Naive thymus-derived CD4-positive, alpha-beta T cell (primary cell): ENCODE measurements around the gene RGS10. TPM values are rescaled to one million over a fixed set of nuclear protein-coding genes. Genes with fewer than 3 reads are reported as not detected.
"Not testable (repeated sequence)": the region's sequence is repeated elsewhere in the genome, so short reads cannot be mapped to it uniquely, and the experiment has no call there.

Experiments used
- ATAC-seq: fragments of 150-1000 bp; cut with Tn5 transposase; 2 replicates; pipeline ENCODE4 v1.10.0; 2021; ENCODE audit warnings: mild to moderate bottlenecking, moderate library complexity
- CTCF ChIA-PET: fragments of 350-600 bp; sonication (Branson Sonifier 250); formaldehyde crosslinking; loops from one replicate; lab custom pipeline; 2021; ENCODE audit warnings: antibody characterized with exemption; lab: Charles Lee
- POLR2A ChIA-PET: fragments of 350-600 bp; sonication (Branson Sonifier 250); formaldehyde crosslinking; loops from one replicate; lab custom pipeline; 2021; ENCODE audit warnings: antibody characterized with exemption, inconsistent platforms; lab: Charles Lee
- DNase-seq, 9 donors: peaks; one replicate each; pipeline versions ENCODE4 v3.0.0 to v3.0.0-alpha.2; 2020 to 2022; ENCODE audit warnings: mixed read lengths in 1 of 9
- H3K27ac ChIP-seq: one replicate; pipeline ENCODE4 v1.7.0; 2013; ENCODE audit warnings: mild to moderate bottlenecking, low read depth, low read length, moderate library complexity
- H3K27me3 ChIP-seq, 2 donors: one replicate each; pipeline ENCODE4 v1.7.0; 2013; ENCODE audit warnings: low read length in 2 of 2, mild to moderate bottlenecking in 2 of 2, moderate library complexity in 2 of 2; ENCODE audit not compliant: control insufficient read depth in 2 of 2, insufficient read depth in 2 of 2
- H3K36me3 ChIP-seq, 3 experiments: 1 replicate in 2 of 3; 2 replicates in 1 of 3; pipeline ENCODE4 v1.7.0; 2013; ENCODE audit warnings: low read length in 3 of 3, mild to moderate bottlenecking in 3 of 3, moderate library complexity in 1 of 3; ENCODE audit not compliant: insufficient read depth in 3 of 3, control insufficient read depth in 2 of 3
- H3K4me1 ChIP-seq, 2 donors: one replicate each; pipeline ENCODE4 v1.7.0; 2013; ENCODE audit warnings: low read length in 2 of 2, mild to moderate bottlenecking in 2 of 2, moderate library complexity in 1 of 2; ENCODE audit not compliant: control insufficient read depth in 2 of 2, insufficient read depth in 2 of 2
- H3K4me3 ChIP-seq: 2 replicates; pipeline ENCODE4 v1.7.0; 2013; ENCODE audit warnings: mild to moderate bottlenecking, low read length
- H3K9me3 ChIP-seq, 3 experiments: 1 replicate in 2 of 3; 2 replicates in 1 of 3; pipeline ENCODE4 v1.7.0; 2013; ENCODE audit warnings: low read length in 3 of 3; ENCODE audit not compliant: control insufficient read depth in 2 of 3
- H3K27ac Mint-ChIP-seq, 9 donors: one replicate each; pipeline ENCODE4 v1.8.0; 2020 to 2022; ENCODE audit warnings: mixed read lengths in 9 of 9, mild to moderate bottlenecking in 8 of 9, moderate library complexity in 5 of 9, inconsistent platforms in 2 of 9
- H3K27me3 Mint-ChIP-seq, 5 donors: one replicate each; pipeline ENCODE4 v1.8.0; 2021 to 2022; ENCODE audit warnings: mixed read lengths in 5 of 5, mild to moderate bottlenecking in 1 of 5
- H3K36me3 Mint-ChIP-seq, 5 donors: one replicate each; pipeline ENCODE4 v1.8.0; 2020 to 2022; ENCODE audit warnings: mixed read lengths in 5 of 5, mild to moderate bottlenecking in 3 of 5, inconsistent platforms in 1 of 5
- H3K4me1 Mint-ChIP-seq, 7 donors: one replicate each; pipeline ENCODE4 v1.8.0; 2020 to 2022; ENCODE audit warnings: mixed read lengths in 7 of 7, mild to moderate bottlenecking in 3 of 7, inconsistent platforms in 1 of 7
- H3K4me3 Mint-ChIP-seq, 10 donors: one replicate each; pipeline ENCODE4 v1.8.0; 2020 to 2022; ENCODE audit warnings: mild to moderate bottlenecking in 10 of 10, mixed read lengths in 10 of 10, moderate library complexity in 6 of 10, inconsistent platforms in 2 of 10
- H3K9me3 Mint-ChIP-seq, 11 donors: one replicate each; pipeline ENCODE4 v1.8.0; 2020 to 2022; ENCODE audit warnings: mixed read lengths in 11 of 11, mild to moderate bottlenecking in 4 of 11, inconsistent platforms in 1 of 11, moderate library complexity in 1 of 11
- intact Hi-C, 2 donors: fragments of 100-400 bp; cut with micrococcal nuclease; formaldehyde crosslinking; loops; one replicate each; pipeline ENCODE4 v1.15.1; 2023
- polyA plus RNA-seq, 2 donors: library from polyadenylated mRNA; unstranded; fragments of 300-500 nt; fragmentation: Illumina TruSeq; gene quantifications; one replicate each; pipeline ENCODE4 v1.2.3, GENCODE V29; 2021
- total RNA-seq, 6 experiments: library from RNA in 5 of 6; stranded (reverse) in 5 of 6; gene quantifications; 1 replicate in 5 of 6; 2 replicates in 1 of 6; pipeline ENCODE4 v1.2.3 and lab custom pipeline; 2021 to 2026

The RGS10 gene
- total and polyA plus RNA-seq, 7 experiments from 2014 or later = 89.5 to 462 (median 188) TPM

DNA sequence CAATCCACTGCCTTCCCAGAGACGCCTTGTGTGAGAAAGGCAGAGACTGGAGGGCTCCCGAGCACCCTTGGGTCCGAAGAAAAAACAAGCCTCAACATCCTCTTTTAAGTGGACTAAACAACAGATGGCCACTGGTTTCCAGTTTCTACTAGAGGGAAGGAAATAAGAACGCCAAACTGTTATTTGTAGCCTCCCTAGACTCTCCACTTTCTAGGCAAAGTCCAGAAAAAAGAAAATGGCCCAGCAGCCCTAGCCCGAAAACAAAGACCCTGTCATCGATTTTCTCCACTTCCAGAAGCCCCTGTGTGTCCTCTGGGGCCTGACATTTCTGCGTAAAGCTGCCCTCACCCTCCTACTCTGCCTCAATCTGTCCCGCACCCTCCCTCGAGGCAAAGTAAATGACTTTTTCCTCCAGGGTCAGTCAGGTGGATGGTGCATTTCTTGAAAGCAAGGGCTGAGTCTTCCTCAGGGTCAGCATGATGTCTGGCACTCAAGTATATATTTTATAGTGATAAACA is 6.0 kb downstream of the RGS10 start:
- ATAC-seq = no peak
- H3K4me3 Mint-ChIP-seq = peak overlapping the region; percentile 58 to 96 (median 90)
- Histone ChIP-seq H3K4me3 (peak overlapping the region; percentile 16), H3K9me3 (no peaks in the 10 kb centered on the region), H3K36me3 (no peaks in the 10 kb centered on the region), H3K27me3 (no peaks in the 10 kb centered on the region), H3K27ac (peak overlapping the region; percentile 89), H3K4me1 (peaks cover 26 to 62% of the 10 kb centered on the region in 2 donors)
- intact Hi-C loops = loop anchor here in 1 of 2 donors (1.0 kb wide), 1 partner anchor 34 kb away; no protein-coding TSS in a partner anchor
- H3K9me3 Mint-ChIP-seq = no peaks in the 10 kb centered on the region
- no peak for DNase-seq
- peaks cover 61 to 88% (median 80%) of the 10 kb centered on the region in 7 donors for H3K4me1 Mint-ChIP-seq
- ChIA-PET CTCF (interaction anchor here (0.5 to 2.5 kb wide), 5 partner anchors 10 to 332 kb away, joined by 3 to 8 read pairs (median 3); no protein-coding TSS in a partner anchor), POLR2A (interaction anchor here (0.7 to 12.7 kb wide), 5 partner anchors 10 to 112 kb away, joined by 5 to 169 read pairs (median 110); no protein-coding TSS in a partner anchor)
- no peaks in the 10 kb centered on the region for H3K27me3 Mint-ChIP-seq
- peaks cover 0 to 33% (median 9%) of the 10 kb centered on the region in 5 donors for H3K36me3 Mint-ChIP-seq
- H3K27ac Mint-ChIP-seq = peak overlapping the region; percentile 86 to 98 (median 91)

DNA sequence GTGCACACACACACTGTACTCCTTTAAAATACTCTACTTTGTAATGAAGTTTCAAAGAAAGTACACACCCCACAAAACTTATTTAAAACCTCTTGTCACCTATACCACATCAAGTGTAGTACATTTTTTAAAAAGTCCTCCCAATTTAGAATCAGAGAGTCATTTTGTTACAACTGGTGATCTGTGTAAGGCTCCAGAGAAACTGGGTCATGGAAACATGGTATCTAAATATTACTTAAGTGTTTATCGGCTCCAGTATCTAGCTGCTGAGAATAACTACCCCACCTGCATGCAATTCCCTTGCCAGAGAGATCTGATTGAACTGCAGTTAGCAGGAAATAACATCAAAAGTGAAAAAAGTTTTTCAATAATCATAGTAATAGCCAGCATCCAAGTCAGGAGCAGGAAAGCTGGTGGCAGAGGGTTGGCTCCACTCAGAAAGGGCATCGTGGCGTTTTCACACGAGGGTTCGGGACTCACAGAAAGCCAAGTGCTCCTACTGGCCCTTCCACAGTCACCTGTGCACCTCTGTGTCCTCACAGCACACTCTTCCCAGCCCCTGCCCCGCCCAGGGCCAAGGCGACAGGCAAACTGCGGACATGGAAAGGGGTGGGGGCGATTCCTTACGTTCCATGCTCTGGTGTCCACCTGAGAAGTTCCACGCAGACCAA is 6.5 kb downstream of the RGS10 start:
- intact Hi-C loops = no loop called here
- Histone ChIP-seq H3K27ac (peak overlapping the region; percentile 89), H3K9me3 (no peaks in the 10 kb centered on the region), H3K36me3 (no peaks in the 10 kb centered on the region), H3K4me3 (peak overlapping the region; percentile 16), H3K27me3 (no peaks in the 10 kb centered on the region), H3K4me1 (peaks cover 21 to 68% of the 10 kb centered on the region in 2 donors)
- ChIA-PET CTCF (interaction anchor here (0.5 to 2.5 kb wide), 4 partner anchors 10 to 44 kb away, joined by 3 to 8 read pairs (median 4); no protein-coding TSS in a partner anchor), POLR2A (interaction anchor here (0.5 to 12.7 kb wide), 5 partner anchors 9 to 46 kb away, joined by 3 to 169 read pairs (median 110); no protein-coding TSS in a partner anchor)
- ATAC-seq (peak; percentile 28), DNase-seq (peak in 2 of 9 donors; percentile 31 to 37)
- Mint-ChIP-seq H3K27ac (peak overlapping the region; percentile 66 to 98 (median 91)), H3K9me3 (no peaks in the 10 kb centered on the region), H3K36me3 (peaks cover 0 to 37% (median 9%) of the 10 kb centered on the region in 5 donors), H3K27me3 (no peaks in the 10 kb centered on the region), H3K4me1 (peaks cover 65 to 94% (median 84%) of the 10 kb centered on the region in 7 donors), H3K4me3 (peak overlapping the region; percentile 52 to 96 (median 88))

GRCh38 chr10:119535305-119535704 is 7.2 kb downstream of the RGS10 start:
- Histone ChIP-seq H3K27me3 (no peaks in the 10 kb centered on the region), H3K27ac (peak overlapping the region; percentile 89), H3K4me1 (peaks cover 18 to 75% of the 10 kb centered on the region in 2 donors), H3K9me3 (no peaks in the 10 kb centered on the region), H3K36me3 (no peaks in the 10 kb centered on the region), H3K4me3 (no peak overlapping the region)
- no peaks in the 10 kb centered on the region for H3K27me3 Mint-ChIP-seq
- ChIA-PET CTCF (interaction anchor here (2.0 to 2.5 kb wide), 3 partner anchors 9 to 335 kb away, joined by 5 to 8 read pairs (median 5); partner anchors contain the start of gene GRK5), POLR2A (interaction anchor here (0.5 to 12.7 kb wide), 5 partner anchors 9 to 33 kb away, joined by 3 to 169 read pairs (median 110); no protein-coding TSS in a partner anchor)
- peak overlapping the region; percentile 66 to 98 (median 91) for H3K27ac Mint-ChIP-seq
- ATAC-seq (no peak), DNase-seq (no peak)
- no peaks in the 10 kb centered on the region for H3K9me3 Mint-ChIP-seq
- H3K4me3 Mint-ChIP-seq = peak overlapping the region in 9 of 10 donors; percentile 52 to 96 (median 89)
- intact Hi-C loops = no loop called here
- peaks cover 65 to 96% (median 83%) of the 10 kb centered on the region in 7 donors for H3K4me1 Mint-ChIP-seq
- H3K36me3 Mint-ChIP-seq = peaks cover 0 to 37% (median 9%) of the 10 kb centered on the region in 5 donors

DNA sequence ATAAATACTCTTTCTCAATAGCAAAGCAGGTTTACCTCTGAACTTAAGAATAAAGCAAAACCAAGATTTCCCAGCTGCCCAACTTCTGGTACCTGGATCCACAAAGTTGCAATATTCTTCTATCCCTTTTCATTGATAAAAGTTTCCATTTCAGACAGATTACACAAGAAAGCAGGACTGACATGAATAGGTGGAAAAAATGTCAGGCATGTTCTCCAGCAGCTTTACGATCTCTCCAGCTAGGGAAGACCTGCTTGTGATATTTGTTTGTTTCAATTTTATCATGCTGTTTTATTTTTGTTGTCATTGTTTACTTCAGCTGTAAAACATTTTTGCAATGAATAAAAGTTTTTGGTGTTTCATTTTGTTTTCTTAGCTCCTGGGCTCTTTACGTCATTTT is 9.0 kb downstream of the RGS10 start:
- peak overlapping the region in 6 of 9 donors; percentile 51 to 74 (median 63) for H3K27ac Mint-ChIP-seq
- intact Hi-C loops = no loop called here
- Histone ChIP-seq H3K27me3 (no peaks in the 10 kb centered on the region), H3K27ac (no peak overlapping the region), H3K4me1 (peaks cover 11 to 65% of the 10 kb centered on the region in 2 donors), H3K4me3 (no peak overlapping the region), H3K9me3 (no peaks in the 10 kb centered on the region), H3K36me3 (peaks cover 0 to 3% (median 0%) of the 10 kb centered on the region in 3 experiments)
- no peaks in the 10 kb centered on the region for H3K9me3 Mint-ChIP-seq
- H3K4me3 Mint-ChIP-seq = peak overlapping the region in 9 of 10 donors; percentile 34 to 81 (median 56)
- ATAC-seq = no peak
- H3K4me1 Mint-ChIP-seq = peaks cover 59 to 91% (median 75%) of the 10 kb centered on the region in 7 donors
- ChIA-PET CTCF (interaction anchor here (0.7 to 2.3 kb wide), 6 partner anchors 18 to 334 kb away, joined by 3 to 5 read pairs (median 4); partner anchors contain the start of gene GRK5), POLR2A (interaction anchor here (0.8 to 12.7 kb wide), 6 partner anchors 7 to 44 kb away, joined by 3 to 160 read pairs (median 8); partner anchors contain the start of gene RGS10)
- DNase-seq = no peak
- peaks cover 0 to 38% (median 9%) of the 10 kb centered on the region in 5 donors for H3K36me3 Mint-ChIP-seq
- H3K27me3 Mint-ChIP-seq = no peaks in the 10 kb centered on the region

DNA sequence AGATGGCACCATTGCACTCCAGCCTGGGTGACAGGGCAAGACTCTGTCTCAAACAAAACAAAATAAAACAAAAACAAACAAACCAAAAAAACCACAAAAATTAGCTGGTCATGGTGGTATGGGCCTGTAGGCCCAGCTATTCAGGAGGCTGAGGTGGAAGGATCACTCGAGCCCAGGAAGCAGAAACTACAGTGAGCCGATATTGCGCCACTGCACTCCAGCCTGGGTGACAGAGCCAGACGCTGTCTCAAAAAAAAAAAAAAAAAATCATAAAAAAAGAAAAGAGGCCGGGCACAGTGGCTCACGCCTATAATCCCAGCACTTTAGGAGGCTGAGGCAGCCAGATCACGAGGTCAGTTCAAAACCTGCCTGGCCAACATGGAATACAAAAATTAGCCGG is 9.7 kb downstream of the RGS10 start:
- peak overlapping the region in 9 of 10 donors; percentile 21 to 81 (median 63) for H3K4me3 Mint-ChIP-seq
- H3K27me3 Mint-ChIP-seq, H3K36me3 ChIP-seq, DNase-seq, H3K27me3 ChIP-seq, intact Hi-C loops, H3K9me3 ChIP-seq, ATAC-seq, H3K27ac ChIP-seq, H3K9me3 Mint-ChIP-seq, H3K4me3 ChIP-seq: not testable (repeated sequence)
- H3K36me3 Mint-ChIP-seq = peaks cover 0 to 36% (median 9%) of the 10 kb centered on the region in 5 donors
- CTCF ChIA-PET = interaction anchor here (0.7 to 1.9 kb wide), 3 partner anchors 10 to 334 kb away, joined by 3 to 8 read pairs (median 5); partner anchors contain the start of gene RGS10
- H3K4me1 Mint-ChIP-seq = peaks cover 53 to 91% (median 70%) of the 10 kb centered on the region in 7 donors
- H3K4me1 ChIP-seq = peaks cover 4 to 62% of the 10 kb centered on the region in 2 donors
- H3K27ac Mint-ChIP-seq = peak overlapping the region in 6 of 9 donors; percentile 34 to 92 (median 76)
- POLR2A ChIA-PET = interaction anchor here (0.7 to 12.7 kb wide), 6 partner anchors 6 to 27 kb away, joined by 3 to 160 read pairs (median 8); partner anchors contain the start of gene RGS10

GRCh38 chr10:119532251-119532650 is 10.3 kb downstream of the RGS10 start:
- CTCF ChIA-PET = interaction anchor here (1.1 to 1.9 kb wide), 3 partner anchors 10 to 333 kb away, joined by 3 to 8 read pairs (median 5); partner anchors contain the start of gene RGS10
- H3K4me1 Mint-ChIP-seq = peaks cover 49 to 91% (median 70%) of the 10 kb centered on the region in 7 donors
- H3K9me3 Mint-ChIP-seq, H3K27me3 Mint-ChIP-seq, DNase-seq, H3K36me3 ChIP-seq, intact Hi-C loops, H3K27ac ChIP-seq, H3K4me3 ChIP-seq, H3K9me3 ChIP-seq, ATAC-seq, H3K27me3 ChIP-seq: not testable (repeated sequence)
- H3K4me3 Mint-ChIP-seq = peak overlapping the region in 9 of 10 donors; percentile 34 to 81 (median 63)
- H3K36me3 Mint-ChIP-seq = peaks cover 0 to 36% (median 9%) of the 10 kb centered on the region in 5 donors
- peaks cover 3 to 62% of the 10 kb centered on the region in 2 donors for H3K4me1 ChIP-seq
- peak overlapping the region; percentile 23 to 87 (median 74) for H3K27ac Mint-ChIP-seq
- POLR2A ChIA-PET = interaction anchor here (0.7 to 12.7 kb wide), 4 partner anchors 5 to 50 kb away, joined by 3 to 110 read pairs (median 3); no protein-coding TSS in a partner anchor
